ENCODE measurements around the gene ALDH1L1. TPM values are rescaled to one million over a fixed set of nuclear protein-coding genes. Genes with fewer than 3 reads are reported as not detected.

ALDH1L1 gene
- 10 to 100 TPM; 19.2 to 39.9 (median 25.9) TPM for total RNA-seq

- TF ChIP-seq, protein P1, sequence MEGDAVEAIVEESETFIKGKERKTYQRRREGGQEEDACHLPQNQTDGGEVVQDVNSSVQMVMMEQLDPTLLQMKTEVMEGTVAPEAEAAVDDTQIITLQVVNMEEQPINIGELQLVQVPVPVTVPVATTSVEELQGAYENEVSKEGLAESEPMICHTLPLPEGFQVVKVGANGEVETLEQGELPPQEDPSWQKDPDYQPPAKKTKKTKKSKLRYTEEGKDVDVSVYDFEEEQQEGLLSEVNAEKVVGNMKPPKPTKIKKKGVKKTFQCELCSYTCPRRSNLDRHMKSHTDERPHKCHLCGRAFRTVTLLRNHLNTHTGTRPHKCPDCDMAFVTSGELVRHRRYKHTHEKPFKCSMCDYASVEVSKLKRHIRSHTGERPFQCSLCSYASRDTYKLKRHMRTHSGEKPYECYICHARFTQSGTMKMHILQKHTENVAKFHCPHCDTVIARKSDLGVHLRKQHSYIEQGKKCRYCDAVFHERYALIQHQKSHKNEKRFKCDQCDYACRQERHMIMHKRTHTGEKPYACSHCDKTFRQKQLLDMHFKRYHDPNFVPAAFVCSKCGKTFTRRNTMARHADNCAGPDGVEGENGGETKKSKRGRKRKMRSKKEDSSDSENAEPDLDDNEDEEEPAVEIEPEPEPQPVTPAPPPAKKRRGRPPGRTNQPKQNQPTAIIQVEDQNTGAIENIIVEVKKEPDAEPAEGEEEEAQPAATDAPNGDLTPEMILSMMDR (IDR thresholded peaks at IDR 0.05), result no peak
- TF ChIP-seq EP300 (IDR thresholded peaks at IDR 0.05) (peak; percentile 52), POLR2A (IDR thresholded peaks at IDR 0.05; ENCODE audit: low read depth) (no peak), POLR2AphosphoS5 (IDR thresholded peaks at IDR 0.05) (peak; percentile 85 to 93)
- peak within 1 kb of the TSS; percentile 65 to 79 (median 76) for H3K4me3 ChIP-seq
- peak within 1 kb of the TSS; percentile 96 to 98 (median 97) for H3K27ac ChIP-seq (replicated peaks in 1 of 4)
- peaks cover 0 to 13% (median 0%) of the 10 kb centered on the region in 4 donors for H3K27me3 ChIP-seq
- WGBS, result 5% methylated on average over 33 of the region's 54 CpGs
- peaks cover 14 to 32% (median 24%) of the 10 kb centered on the region in 4 donors for H3K4me1 ChIP-seq
- intact Hi-C loops (cut with DNase I), result no loop called here
- no peaks in the 10 kb centered on the region for H3K9me3 ChIP-seq
- H3K36me3 ChIP-seq, result no peaks in the 10 kb centered on the region
- DNase-seq (ENCODE audit: extremely low spot score), result peak; percentile 96
Observed at GRCh38 chr3:126180477-126181397, at the start of gene ALDH1L1. Gene ALDH1L1 (minus strand): TSS chr3:126180586. CDS start chr3:126160979, 19,607 bp downstream.

DNA sequence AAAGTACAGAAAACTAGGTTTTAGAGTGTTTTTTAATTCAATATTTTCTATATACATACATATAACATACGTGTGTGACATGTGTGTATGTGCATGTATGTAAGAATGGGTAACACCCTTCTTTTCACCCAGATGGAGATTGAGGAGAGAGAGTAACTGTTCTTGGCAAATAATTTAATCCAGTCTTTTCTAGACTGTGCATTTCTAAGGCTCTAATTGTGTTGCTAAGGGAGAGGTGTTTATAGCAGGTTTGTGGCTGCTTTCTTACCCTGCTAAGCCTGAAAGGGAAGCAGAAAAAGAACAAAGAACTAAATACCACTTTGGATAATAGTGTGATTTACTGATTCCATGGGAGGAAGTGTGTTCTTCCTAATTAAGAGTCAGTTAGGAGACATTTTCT lies 46.0 kb upstream of the ALDH1L1 start:
- 0% methylated on average over 1 of the region's 1 CpG for WGBS
- TF ChIP-seq EP300 (IDR thresholded peaks at IDR 0.05) (no peak), POLR2A (IDR thresholded peaks at IDR 0.05; ENCODE audit: low read depth) (no peak), POLR2AphosphoS5 (IDR thresholded peaks at IDR 0.05) (no peak)
- TF ChIP-seq, protein P1 (IDR thresholded peaks at IDR 0.05), result no peak
- DNase-seq (ENCODE audit: extremely low spot score), result no peak
- Histone ChIP-seq H3K4me1 (peaks cover 0 to 9% (median 3%) of the 10 kb centered on the region in 4 donors), H3K27ac (replicated peaks in 1 of 4) (no peak overlapping the region), H3K36me3 (no peaks in the 10 kb centered on the region), H3K4me3 (no peak overlapping the region), H3K27me3 (no peaks in the 10 kb centered on the region), H3K9me3 (peaks cover 0 to 7% (median 0%) of the 10 kb centered on the region in 4 donors)
- intact Hi-C loops (cut with DNase I), result no loop called here

- intact Hi-C loops (cut with DNase I), result no loop called here
- H3K36me3 ChIP-seq, result no peaks in the 10 kb centered on the region
- 100% methylated on average over 1 of the region's 1 CpG for WGBS
Observed at GRCh38 chr3:126216416-126216815, 36.0 kb upstream of the ALDH1L1 start.

DNA sequence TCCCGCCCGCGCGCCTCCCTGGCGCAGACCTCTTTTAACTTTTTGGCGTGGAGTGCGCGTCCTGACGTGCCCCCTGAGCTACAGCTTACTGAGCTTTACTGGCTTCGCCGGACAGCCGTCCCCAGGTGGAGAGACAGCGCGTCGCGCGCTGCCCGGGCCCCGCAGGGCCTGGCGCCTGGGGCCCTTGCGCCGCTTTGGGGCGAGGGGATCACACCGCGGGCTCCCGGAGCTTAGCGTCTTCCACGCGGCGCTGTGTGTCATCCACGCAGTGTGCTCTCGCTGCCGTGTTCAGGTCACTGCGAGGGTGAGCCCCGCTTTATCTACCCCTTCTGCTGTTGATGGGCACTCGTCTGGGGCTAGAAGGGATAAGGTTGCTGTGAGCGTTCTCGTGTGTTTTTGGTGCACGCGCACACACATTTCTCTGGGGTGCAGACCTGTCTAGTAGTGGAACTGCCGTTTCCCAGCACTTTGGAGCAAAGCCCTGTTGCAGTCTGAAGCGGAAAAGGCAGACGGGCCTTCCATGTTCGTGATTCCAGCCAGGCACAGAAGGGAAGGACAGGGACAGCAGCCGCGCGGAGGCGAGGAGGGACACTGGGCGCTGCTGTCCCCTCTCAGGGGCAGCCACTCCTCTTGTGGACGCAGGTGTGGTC lies 33.1 kb upstream of the ALDH1L1 start:
- peaks cover 18 to 29% (median 23%) of the 10 kb centered on the region in 4 donors for H3K4me1 ChIP-seq
- H3K9me3 ChIP-seq, result no peaks in the 10 kb centered on the region
- no peaks in the 10 kb centered on the region for H3K36me3 ChIP-seq
- WGBS, result 21% methylated on average over 10 of the region's 50 CpGs
- H3K27ac ChIP-seq (replicated peaks in 1 of 4), result peak overlapping the region; percentile 66 to 83 (median 70)
- intact Hi-C loops (cut with DNase I), result loop anchor here (5.0 kb wide), 1 partner anchor 81 kb away; no protein-coding TSS in a partner anchor
- no peak for TF ChIP-seq EP300 (IDR thresholded peaks at IDR 0.05)
- H3K4me3 ChIP-seq, result peak overlapping the region; percentile 56 to 62 (median 62)
- DNase-seq (ENCODE audit: extremely low spot score), result no peak
- H3K27me3 ChIP-seq, result no peaks in the 10 kb centered on the region

More at GRCh38 chr3:126216416-126216815, 36.0 kb upstream of the ALDH1L1 start:
- no peak overlapping the region for H3K4me3 ChIP-seq
- no peaks in the 10 kb centered on the region for H3K9me3 ChIP-seq
- H3K4me1 ChIP-seq, result peaks cover 16 to 20% (median 19%) of the 10 kb centered on the region in 4 donors
- TF ChIP-seq, protein P1 (IDR thresholded peaks at IDR 0.05), result no peak
- TF ChIP-seq POLR2AphosphoS5 (IDR thresholded peaks at IDR 0.05), result no peak
- TF ChIP-seq EP300 (IDR thresholded peaks at IDR 0.05), result no peak
- no peak for TF ChIP-seq POLR2A (IDR thresholded peaks at IDR 0.05; ENCODE audit: low read depth)
- H3K27ac ChIP-seq (replicated peaks in 1 of 4), result no peak overlapping the region
- no peak for DNase-seq (ENCODE audit: extremely low spot score)
- no peaks in the 10 kb centered on the region for H3K27me3 ChIP-seq
